Kidney (tissue), 14 donors: ENCODE data around the gene HECTD4. TPM values are rescaled to one million over a fixed set of nuclear protein-coding genes. Genes with fewer than 3 reads are reported as not detected.
A peak's percentile ranks its signal among the peaks of the same experiment; 100 is the strongest.

Experiments used
- DNase-seq, 5 donors: peaks; one replicate each; pipeline ENCODE4 v3.0.0-alpha.2; 2013 to 2020
- FAIRE-seq: peaks from 2 replicates; lab custom pipeline; 2012; peaks lifted over from hg19 to GRCh38; lab: Jason Lieb, UNC
- H3K27ac ChIP-seq, 2 donors: one replicate each; pipeline ENCODE4 v1.7.0; 2013; ENCODE audit warnings: low read depth in 2 of 2, low read length in 2 of 2, inconsistent platforms in 1 of 2
- H3K27me3 ChIP-seq: one replicate; pipeline ENCODE4 v1.7.1; 2013; ENCODE audit warnings: low read length, inconsistent platforms; ENCODE audit not compliant: control insufficient read depth, insufficient read depth
- H3K36me3 ChIP-seq, 3 donors: one replicate each; pipeline versions ENCODE4 v1.7.0 to v1.7.1; 2013; ENCODE audit warnings: low read length in 3 of 3, control low read depth in 1 of 3, inconsistent platforms in 1 of 3; ENCODE audit not compliant: insufficient read depth in 3 of 3, control insufficient read depth in 2 of 3
- H3K4me1 ChIP-seq, 3 donors: one replicate each; pipeline versions ENCODE4 v1.7.0 to v1.7.1; 2013; ENCODE audit warnings: low read length in 3 of 3, inconsistent platforms in 1 of 3, low read depth in 1 of 3; ENCODE audit not compliant: control insufficient read depth in 2 of 3, insufficient read depth in 2 of 3
- H3K4me3 ChIP-seq, 3 donors: one replicate each; pipeline versions ENCODE4 v1.7.0 to v1.8.1; 2013; ENCODE audit warnings: low read length in 3 of 3, control low read depth in 1 of 3, inconsistent platforms in 1 of 3
- H3K9ac ChIP-seq, 3 donors: one replicate each; pipeline versions ENCODE4 v1.7.0 to v1.7.1; 2013; ENCODE audit warnings: low read length in 3 of 3, control low read depth in 1 of 3, inconsistent platforms in 1 of 3
- H3K9me3 ChIP-seq, 3 donors: one replicate each; pipeline versions ENCODE4 v1.7.0 to v1.7.1; 2013; ENCODE audit warnings: low read length in 3 of 3, control low read depth in 1 of 3, inconsistent platforms in 1 of 3; ENCODE audit not compliant: control insufficient read depth in 2 of 3, insufficient read depth in 1 of 3
- intact Hi-C: fragments of 100-400 bp; cut with DNase I; formaldehyde crosslinking; loops from one replicate; pipeline ENCODE4 v1.11.1; 2022
- polyA plus RNA-seq: library from polyadenylated mRNA; stranded (reverse); fragments of 350-450 nt; fragmentation: Illumina TruSeq; extraction: RNeasy Lipid Tissue Mini Kit (QIAGEN cat#74804); gene quantifications from one replicate; pipeline ENCODE4 v1.2.3, GENCODE V29; 2014; ENCODE audit warnings: low read depth, low replicate concordance; ENCODE audit not compliant: insufficient read depth
- total RNA-seq: library from RNA; stranded (reverse); fragmentation: NEBNext Ultra II Directional; extraction: Animal tissue kit (Norgen Biotek cat#: 25700); gene quantifications from one replicate; pipeline ENCODE4 v1.2.1, GENCODE V29; 2021
- TF ChIP-seq, protein P1 (sequence below): IDR thresholded peaks from 3 replicates; pipeline ENCODE4 v1.5.1; 2012; ENCODE audit warnings: mild to moderate bottlenecking, moderate library complexity, borderline replicate concordance; ENCODE audit not compliant: insufficient read depth; ENCODE audit errors: extremely low read depth
- donor health status: control.
- donor health status: control.
- donor health status: control.
- donor health status: control.
- donor health status: control.
- donor health status: DM: yes; HTN: yes; CAD: no.
- donor health status: Normal renal cell carcinoma (clear cell type).

Gene HECTD4
- total and polyA plus RNA-seq, 2 donors from 2014 or later = 15.6 to 53.1 TPM

- Histone ChIP-seq H3K27me3 (no peaks in the 10 kb centered on the region), H3K9me3 (no peaks in the 10 kb centered on the region), H3K9ac (no peak overlapping the region), H3K27ac (no peak overlapping the region), H3K4me1 (peaks cover 0 to 2% (median 0%) of the 10 kb centered on the region in 3 donors), H3K4me3 (no peak overlapping the region), H3K36me3 (no peaks in the 10 kb centered on the region)
- DNase-seq = no peak
- intact Hi-C loops = no loop called here
- FAIRE-seq = no peak
- TF ChIP-seq, protein P1, sequence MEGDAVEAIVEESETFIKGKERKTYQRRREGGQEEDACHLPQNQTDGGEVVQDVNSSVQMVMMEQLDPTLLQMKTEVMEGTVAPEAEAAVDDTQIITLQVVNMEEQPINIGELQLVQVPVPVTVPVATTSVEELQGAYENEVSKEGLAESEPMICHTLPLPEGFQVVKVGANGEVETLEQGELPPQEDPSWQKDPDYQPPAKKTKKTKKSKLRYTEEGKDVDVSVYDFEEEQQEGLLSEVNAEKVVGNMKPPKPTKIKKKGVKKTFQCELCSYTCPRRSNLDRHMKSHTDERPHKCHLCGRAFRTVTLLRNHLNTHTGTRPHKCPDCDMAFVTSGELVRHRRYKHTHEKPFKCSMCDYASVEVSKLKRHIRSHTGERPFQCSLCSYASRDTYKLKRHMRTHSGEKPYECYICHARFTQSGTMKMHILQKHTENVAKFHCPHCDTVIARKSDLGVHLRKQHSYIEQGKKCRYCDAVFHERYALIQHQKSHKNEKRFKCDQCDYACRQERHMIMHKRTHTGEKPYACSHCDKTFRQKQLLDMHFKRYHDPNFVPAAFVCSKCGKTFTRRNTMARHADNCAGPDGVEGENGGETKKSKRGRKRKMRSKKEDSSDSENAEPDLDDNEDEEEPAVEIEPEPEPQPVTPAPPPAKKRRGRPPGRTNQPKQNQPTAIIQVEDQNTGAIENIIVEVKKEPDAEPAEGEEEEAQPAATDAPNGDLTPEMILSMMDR = no peak
These were observed 31.8 kb upstream of the HECTD4 start for GRCh38 chr12:112413855-112414625.

DNA sequence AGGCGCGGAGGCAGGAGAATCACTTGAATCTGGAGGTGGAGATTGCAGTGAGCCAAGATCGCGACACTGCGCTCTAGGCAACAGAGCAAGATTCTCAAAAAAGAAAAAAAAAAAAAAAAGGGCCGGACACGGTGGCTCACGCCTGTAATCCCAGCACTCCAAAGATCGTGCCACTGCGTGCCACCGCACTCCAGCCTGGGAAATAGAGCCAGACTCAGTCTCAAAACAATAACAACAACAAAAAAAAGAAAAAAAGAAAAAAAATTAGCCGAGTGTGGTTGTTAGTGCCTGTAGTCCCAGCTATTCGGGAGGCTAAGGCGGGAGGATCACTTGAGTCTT is 27.6 kb upstream of the HECTD4 start:
- FAIRE-seq (no peak), DNase-seq (peak in 1 of 5 donors; percentile 44)
- no peaks in the 10 kb centered on the region for H3K27me3 ChIP-seq
- peaks cover 0 to 11% (median 5%) of the 10 kb centered on the region in 3 donors for H3K4me1 ChIP-seq
- H3K9me3 ChIP-seq = no peaks in the 10 kb centered on the region
- H3K27ac ChIP-seq = no peak overlapping the region
- peak overlapping the region in 1 of 3 donors; percentile 97 for H3K4me3 ChIP-seq
- H3K36me3 ChIP-seq = peaks cover 9 to 27% (median 15%) of the 10 kb centered on the region in 3 donors
- H3K9ac ChIP-seq = no peak overlapping the region
- intact Hi-C loops = no loop called here
- TF ChIP-seq, protein P1 = no peak

DNA sequence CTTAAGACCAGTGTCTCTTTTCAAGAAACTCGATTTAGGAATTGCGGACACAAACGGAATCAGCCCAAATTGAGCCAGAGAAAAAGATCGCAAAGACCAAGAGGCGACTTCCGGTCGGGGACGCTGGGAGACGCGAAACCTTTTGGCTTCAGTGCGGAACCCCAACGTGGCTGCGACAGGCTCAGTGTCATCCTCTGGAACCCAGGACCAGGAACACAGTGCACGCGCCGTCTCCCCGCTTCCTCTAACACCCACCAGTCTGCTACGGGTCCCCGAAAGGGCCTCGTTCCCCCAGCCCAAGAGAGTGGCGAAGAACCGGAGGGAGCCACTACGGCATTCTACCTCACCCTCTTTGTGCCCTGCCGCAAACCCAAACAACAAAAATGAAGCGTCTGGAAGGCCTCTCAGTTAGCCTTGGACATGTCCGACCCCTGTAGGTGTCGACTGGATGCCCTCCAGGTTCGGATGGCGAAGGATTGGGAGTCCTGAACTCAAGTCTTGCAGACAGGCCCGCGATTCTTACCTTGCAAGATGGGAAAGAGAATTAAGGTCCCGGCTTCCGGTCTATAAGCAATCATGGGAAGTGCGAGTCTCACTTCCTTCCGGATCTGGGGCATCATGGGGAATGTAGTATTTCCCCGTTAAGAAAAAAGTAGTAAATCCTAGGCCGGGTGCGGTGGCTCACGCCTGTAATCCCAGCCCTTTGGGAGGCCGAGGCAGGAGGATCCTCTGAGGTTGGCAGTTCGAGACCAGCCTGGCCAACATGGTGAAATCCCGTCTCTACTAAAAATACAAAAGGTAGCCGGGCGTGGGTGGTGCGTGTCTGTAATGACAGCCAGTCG is 27.1 kb upstream of the HECTD4 start, which contains the start of gene RPL6:
Gene RPL6 (minus strand): TSS at position 542 of the 842 bp plus-strand sequence. CDS start 949 bp downstream, outside the sequence.
- peak within 1 kb of the TSS; percentile 82 to 97 (median 93) for H3K4me3 ChIP-seq
- no peaks in the 10 kb centered on the region for H3K9me3 ChIP-seq
- H3K36me3 ChIP-seq = peaks cover 9 to 32% (median 20%) of the 10 kb centered on the region in 3 donors
- intact Hi-C loops = no loop called here
- H3K9ac ChIP-seq = peak within 1 kb of the TSS; percentile 85 to 99 (median 98)
- peak within 1 kb of the TSS; percentile 85 to 93 for H3K27ac ChIP-seq
- no peak for FAIRE-seq
- no peaks in the 10 kb centered on the region for H3K27me3 ChIP-seq
- peak; percentile 82 to 98 (median 90) for DNase-seq
- H3K4me1 ChIP-seq = peaks cover 0 to 11% (median 5%) of the 10 kb centered on the region in 3 donors
- TF ChIP-seq, protein P1 = no peak
